Measurements from ENCODE around the gene DAPP1.

DAPP1 gene

DNA sequence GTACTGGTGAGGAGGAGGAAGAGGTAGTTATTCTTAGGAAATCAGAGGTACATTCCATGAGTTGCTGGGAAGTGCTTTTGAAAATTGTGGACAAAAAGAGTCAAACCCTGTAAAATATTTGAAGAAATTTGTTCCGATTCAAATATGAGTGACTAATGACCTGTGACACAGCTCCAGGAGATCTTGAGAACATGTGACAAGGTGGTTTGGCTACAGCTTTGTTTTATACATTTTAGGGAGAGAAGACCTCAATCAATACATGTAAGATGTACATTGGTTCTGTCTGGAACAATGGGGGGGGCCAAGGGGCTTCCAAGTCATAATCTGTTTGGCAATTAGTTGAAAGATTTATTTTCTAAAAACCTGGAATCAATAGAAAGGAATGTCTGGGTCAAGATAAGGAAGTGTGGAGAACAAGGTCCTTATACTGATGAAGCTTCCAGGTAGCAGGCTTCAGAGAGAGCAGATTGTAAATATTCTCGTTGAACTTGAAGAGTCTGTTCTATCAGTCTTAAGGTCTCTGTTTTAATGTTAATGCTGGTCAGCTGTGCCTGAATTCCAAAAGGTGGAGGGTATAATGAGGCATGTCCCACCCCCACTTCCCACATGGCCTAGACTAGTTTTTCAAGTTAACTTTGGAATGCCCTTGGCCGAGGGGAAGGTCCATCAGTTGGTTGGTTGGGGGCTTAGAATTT lies 15.5 kb upstream of the DAPP1 start:
- TF ChIP-seq, protein P1, sequence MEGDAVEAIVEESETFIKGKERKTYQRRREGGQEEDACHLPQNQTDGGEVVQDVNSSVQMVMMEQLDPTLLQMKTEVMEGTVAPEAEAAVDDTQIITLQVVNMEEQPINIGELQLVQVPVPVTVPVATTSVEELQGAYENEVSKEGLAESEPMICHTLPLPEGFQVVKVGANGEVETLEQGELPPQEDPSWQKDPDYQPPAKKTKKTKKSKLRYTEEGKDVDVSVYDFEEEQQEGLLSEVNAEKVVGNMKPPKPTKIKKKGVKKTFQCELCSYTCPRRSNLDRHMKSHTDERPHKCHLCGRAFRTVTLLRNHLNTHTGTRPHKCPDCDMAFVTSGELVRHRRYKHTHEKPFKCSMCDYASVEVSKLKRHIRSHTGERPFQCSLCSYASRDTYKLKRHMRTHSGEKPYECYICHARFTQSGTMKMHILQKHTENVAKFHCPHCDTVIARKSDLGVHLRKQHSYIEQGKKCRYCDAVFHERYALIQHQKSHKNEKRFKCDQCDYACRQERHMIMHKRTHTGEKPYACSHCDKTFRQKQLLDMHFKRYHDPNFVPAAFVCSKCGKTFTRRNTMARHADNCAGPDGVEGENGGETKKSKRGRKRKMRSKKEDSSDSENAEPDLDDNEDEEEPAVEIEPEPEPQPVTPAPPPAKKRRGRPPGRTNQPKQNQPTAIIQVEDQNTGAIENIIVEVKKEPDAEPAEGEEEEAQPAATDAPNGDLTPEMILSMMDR (IDR thresholded peaks at IDR 0.05; ENCODE audit: low read depth, low read length, missing control alignments), result no peak
- DNase-seq (ENCODE audit: low read depth), result no peak
- H3K4me3 ChIP-seq (ENCODE audit: low read depth, low read length), result no peak overlapping the region

DNA sequence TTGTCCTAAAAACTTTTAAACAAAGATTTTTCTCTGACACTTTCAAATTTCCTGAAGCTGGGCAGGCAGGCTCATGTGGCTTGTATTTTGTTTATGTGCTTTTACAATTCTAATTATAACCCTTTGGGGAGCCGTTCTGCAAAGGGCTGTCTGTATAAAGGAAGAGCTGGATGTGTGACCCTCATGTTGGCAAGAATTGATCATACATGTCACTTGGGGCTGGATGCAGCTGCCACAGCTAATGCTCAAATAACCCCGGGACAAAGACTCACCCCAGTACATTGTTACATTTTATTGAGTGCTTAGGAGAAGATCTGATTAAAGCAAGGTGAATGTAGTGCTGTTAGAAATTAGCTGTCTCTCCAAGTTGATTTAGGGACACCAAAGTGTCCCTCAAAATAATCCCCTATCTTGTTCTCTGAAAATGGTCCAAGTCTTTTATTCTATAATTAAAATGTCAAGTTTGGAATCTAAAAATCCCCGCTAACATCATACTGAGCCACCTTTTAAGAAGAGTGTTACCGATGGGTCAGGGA lies 13.0 kb upstream of the DAPP1 start:
- TF ChIP-seq, protein P1 (IDR thresholded peaks at IDR 0.05; ENCODE audit: low read depth, low read length, missing control alignments), result no peak
- DNase-seq (ENCODE audit: low read depth), result no peak
- no peak overlapping the region for H3K4me3 ChIP-seq (ENCODE audit: low read depth, low read length)

DNA sequence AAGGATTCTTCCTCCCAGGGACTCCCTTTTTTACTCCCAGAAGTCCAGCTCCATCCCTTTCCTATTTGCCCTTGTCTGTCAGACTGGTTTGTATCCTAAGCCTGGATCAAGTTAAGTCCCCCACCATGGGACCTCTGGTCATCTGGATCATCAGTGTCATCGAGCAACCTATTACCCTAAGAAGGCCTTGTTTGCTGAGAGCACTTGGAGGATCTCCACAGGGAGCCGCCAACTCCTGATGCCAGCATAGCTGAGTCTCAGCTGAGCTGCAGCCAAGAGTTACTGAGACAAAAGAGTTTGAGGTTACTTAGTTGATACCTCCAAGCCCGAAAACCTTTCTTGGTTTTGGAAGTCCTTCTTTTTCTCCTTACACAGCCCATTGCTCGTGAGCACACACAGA lies 10.1 kb upstream of the DAPP1 start:
- H3K4me3 ChIP-seq (ENCODE audit: low read depth, low read length), result no peak overlapping the region
- no peak for DNase-seq (ENCODE audit: low read depth)
- TF ChIP-seq, protein P1 (IDR thresholded peaks at IDR 0.05; ENCODE audit: low read depth, low read length, missing control alignments), result no peak

DNA sequence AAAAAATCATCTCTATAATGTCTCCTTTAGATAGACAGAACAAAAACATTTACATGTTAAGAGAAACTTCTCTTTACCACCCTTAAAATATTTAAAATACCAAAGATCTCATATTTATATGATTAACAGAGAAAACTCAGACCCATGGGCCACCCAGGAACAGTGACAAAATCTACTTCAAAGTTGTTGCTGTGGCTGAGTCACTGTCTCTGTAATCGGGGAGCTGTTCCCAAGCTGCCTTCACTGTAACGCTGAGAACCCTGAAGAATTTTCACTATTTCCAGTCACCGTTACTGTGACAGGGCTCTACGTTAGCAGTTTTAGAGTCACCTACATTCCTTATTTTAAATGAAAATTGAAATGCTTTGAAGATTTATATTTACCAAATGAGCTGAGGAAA lies 9.0 kb upstream of the DAPP1 start:
- TF ChIP-seq, protein P1 (IDR thresholded peaks at IDR 0.05; ENCODE audit: low read depth, low read length, missing control alignments), result no peak
- DNase-seq (ENCODE audit: low read depth), result no peak
- H3K4me3 ChIP-seq (ENCODE audit: low read depth, low read length), result no peak overlapping the region

DNA sequence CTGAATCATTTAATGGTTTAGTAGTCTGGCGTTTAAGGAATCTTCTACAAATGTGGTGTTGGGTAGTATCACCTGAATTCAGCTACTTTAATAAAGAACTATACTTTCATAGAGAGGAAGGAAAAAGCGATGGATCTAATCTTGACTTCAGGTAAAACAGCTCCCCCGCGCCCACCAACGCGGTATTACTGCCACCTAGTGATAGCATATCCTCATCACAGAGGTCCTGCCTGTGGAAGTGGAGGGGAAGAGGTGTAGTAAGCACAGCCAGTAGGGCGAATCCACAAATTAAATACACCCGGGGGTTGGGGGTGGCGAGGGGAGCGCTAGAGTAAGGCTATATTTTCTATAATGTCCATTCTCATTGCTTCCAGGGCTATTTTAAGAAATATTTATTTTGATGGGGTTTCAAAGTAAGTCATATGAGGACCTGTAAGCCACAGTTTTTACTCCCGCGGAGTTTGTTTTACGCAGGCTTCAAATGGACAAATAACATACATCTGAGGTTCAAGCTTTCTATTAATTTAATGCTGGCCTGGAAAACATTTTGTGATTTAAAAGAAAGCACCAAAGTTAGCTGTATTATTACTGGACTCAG lies 8.3 kb upstream of the DAPP1 start:
- no peak overlapping the region for H3K4me3 ChIP-seq (ENCODE audit: low read depth, low read length)

DNA sequence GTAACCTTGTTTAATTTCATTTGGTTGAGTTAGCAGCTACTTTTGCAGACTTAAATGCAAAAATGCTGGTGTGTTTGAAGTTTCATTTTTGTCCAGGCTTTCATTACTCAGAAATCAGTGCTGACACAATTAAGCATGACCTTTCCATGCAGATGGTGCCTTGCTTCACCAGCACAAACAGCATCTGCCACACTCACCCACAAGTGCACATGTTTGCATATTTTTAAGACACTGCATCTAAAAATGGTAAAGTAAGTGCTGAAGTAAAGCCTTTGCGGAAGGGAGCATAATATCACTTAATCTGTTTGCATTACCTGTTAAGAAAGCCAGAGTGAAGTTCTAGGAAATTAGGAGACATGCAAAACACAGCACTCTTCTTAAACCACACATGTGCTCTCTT lies 7.3 kb upstream of the DAPP1 start:
- no peak overlapping the region for H3K4me3 ChIP-seq (ENCODE audit: low read depth, low read length)
- TF ChIP-seq, protein P1 (IDR thresholded peaks at IDR 0.05; ENCODE audit: low read depth, low read length, missing control alignments), result no peak
- no peak for DNase-seq (ENCODE audit: low read depth)

More for the DNA sequence above, 8.3 kb upstream of the DAPP1 start:
- DNase-seq (ENCODE audit: low read depth), result no peak
- TF ChIP-seq, protein P1 (IDR thresholded peaks at IDR 0.05; ENCODE audit: low read depth, low read length, missing control alignments), result peak; percentile 71

Data from GM12864 (cell line).